NB4 (cell line): Measurements from ENCODE around the gene ANKZF1.

Experiments used
- DNase-seq: peaks from one replicate; pipeline ENCODE4 v3.0.0; 2010; ENCODE audit warnings: low read depth
- H3K4me3 ChIP-seq: one replicate; pipeline ENCODE4 v1.5.1; 2011; ENCODE audit warnings: mild to moderate bottlenecking, low read depth, low read length, moderate library complexity
- CTCF ChIP-seq: IDR thresholded peaks from one replicate; pipeline ENCODE4 v1.5.1; 2012; ENCODE audit warnings: low read depth, low read length
- MAX ChIP-seq: IDR thresholded peaks from 2 replicates; pipeline ENCODE4 v1.6.1; 2011; ENCODE audit warnings: low read depth, low read length
- MYC ChIP-seq: IDR thresholded peaks from 2 replicates; pipeline ENCODE4 v1.6.1; 2011; ENCODE audit warnings: low read depth, low read length
- POLR2A ChIP-seq: IDR thresholded peaks from 2 replicates; pipeline ENCODE4 v1.6.1; 2011; ENCODE audit warnings: mild to moderate bottlenecking; ENCODE audit not compliant: insufficient read length; ENCODE audit errors: extremely low read depth

Gene ANKZF1

GRCh38 chr2:219279151-219279915 lies 49.7 kb downstream of the ANKZF1 start, which contains the start of gene DNAJB2:
Gene DNAJB2, plus strand, starts transcription at chr2:219279366. Its CDS starts 468 bp downstream, at chr2:219279834.
- peak; percentile 36; the same call in 1 of the 2 replicates for TF ChIP-seq MAX
- no peak for TF ChIP-seq POLR2A
- TF ChIP-seq MYC = peak; percentile 22
- TF ChIP-seq CTCF = peak; percentile 34
- DNase-seq = peak; percentile 99
- H3K4me3 ChIP-seq = peak within 1 kb of the TSS; percentile 56

GRCh38 chr2:219279916-219280516 lies 50.4 kb downstream of the ANKZF1 start:
- H3K4me3 ChIP-seq = peak overlapping the region; percentile 52
- no peak for TF ChIP-seq MYC
- TF ChIP-seq MAX = no peak
- no peak for TF ChIP-seq POLR2A
- TF ChIP-seq CTCF = peak; percentile 0
- DNase-seq = no peak

- DNase-seq = no peak
- no peak overlapping the region for H3K4me3 ChIP-seq
- TF ChIP-seq MAX (no peak), MYC (no peak), POLR2A (no peak), CTCF (no peak)
These were observed 51.0 kb downstream of the ANKZF1 start for GRCh38 chr2:219280651-219281050.

- H3K4me3 ChIP-seq = no peak overlapping the region
- DNase-seq = no peak
- TF ChIP-seq MAX = no peak
- TF ChIP-seq MYC = no peak
- TF ChIP-seq POLR2A = no peak
- TF ChIP-seq CTCF = no peak
These were observed 52.0 kb downstream of the ANKZF1 start for GRCh38 chr2:219281588-219281987.

- TF ChIP-seq POLR2A (no peak), MYC (no peak), MAX (no peak), CTCF (no peak)
- H3K4me3 ChIP-seq = no peak overlapping the region
- no peak for DNase-seq
These were observed 52.8 kb downstream of the ANKZF1 start for GRCh38 chr2:219282375-219282774.
